ENCODE data around the gene PRKACA. TPM values are rescaled to one million over a fixed set of nuclear protein-coding genes. Genes with fewer than 3 reads are reported as not detected.

The PRKACA gene
- total RNA-seq, 2 donors from 2014 or later: 34.8 to 106 TPM

GRCh38 chr19:14096272-14096992, 21.1 kb downstream of the PRKACA start:
- no peak overlapping the region for H3K27ac ChIP-seq
- no peak for DNase-seq (ENCODE audit: low spot score)
- WGBS: 95% methylated on average over 11 of the region's 11 CpGs
- intact Hi-C loops (cut with DNase I): no loop called here
- no peaks in the 10 kb centered on the region for H3K27me3 ChIP-seq (replicated peaks; ENCODE audit: insufficient read depth)
- no peak overlapping the region for H3K4me3 ChIP-seq
- TF ChIP-seq CTCF (IDR thresholded peaks at IDR 0.05) (no peak), POLR2AphosphoS5 (IDR thresholded peaks at IDR 0.05) (no peak), POLR2A (IDR thresholded peaks at IDR 0.05) (no peak)
- H3K9me3 ChIP-seq: no peaks in the 10 kb centered on the region
- H3K36me3 ChIP-seq: peaks cover 0 to 10% of the 10 kb centered on the region in 2 donors
- no peaks in the 10 kb centered on the region for H3K4me1 ChIP-seq (replicated peaks)

- no peak overlapping the region for H3K27ac ChIP-seq
Measured at GRCh38 chr19:14094854-14095253, 22.7 kb downstream of the PRKACA start.

DNA sequence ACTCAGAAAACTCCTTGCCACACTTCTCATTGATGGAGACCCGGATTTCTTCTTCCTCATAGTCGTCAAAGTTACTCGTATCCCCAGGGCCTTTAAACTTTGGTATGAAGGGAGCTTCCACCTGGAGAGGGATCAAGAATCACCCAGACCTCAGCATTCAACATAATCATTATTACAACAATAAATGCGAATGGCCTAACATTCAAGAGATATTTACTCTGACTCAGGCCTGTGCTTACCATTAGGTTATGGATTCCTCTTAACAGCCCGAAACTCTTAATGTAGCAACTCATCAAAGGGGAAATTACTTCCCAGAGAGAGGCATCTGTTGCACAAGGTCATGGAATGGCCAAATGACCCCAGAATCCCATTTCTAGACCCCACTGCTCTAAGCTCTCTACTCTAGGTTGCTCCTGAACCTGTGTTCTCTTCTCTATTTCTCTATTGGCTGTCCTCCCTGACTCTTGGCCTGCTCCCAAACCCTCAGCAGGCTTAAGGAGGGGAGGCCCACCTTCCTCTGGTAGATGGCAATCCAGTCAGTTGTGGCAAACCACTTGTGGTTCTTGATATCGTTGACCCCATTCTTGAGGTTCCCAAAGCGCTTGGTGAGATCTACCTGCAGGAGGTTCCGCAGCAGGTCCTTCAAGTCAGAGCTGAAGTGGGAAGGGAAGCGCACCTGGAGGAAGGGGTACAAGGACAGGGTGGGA, 24.3 kb downstream of the PRKACA start:
- H3K27me3 ChIP-seq (replicated peaks; ENCODE audit: insufficient read depth): no peaks in the 10 kb centered on the region
- H3K9me3 ChIP-seq: no peaks in the 10 kb centered on the region
- H3K4me1 ChIP-seq (replicated peaks): no peaks in the 10 kb centered on the region
- no peak overlapping the region for H3K27ac ChIP-seq
- 99% methylated on average over 9 of the region's 9 CpGs for WGBS
- no peak for TF ChIP-seq POLR2A (IDR thresholded peaks at IDR 0.05)
- H3K4me3 ChIP-seq: no peak overlapping the region
- peaks cover 0 to 10% of the 10 kb centered on the region in 2 donors for H3K36me3 ChIP-seq
- DNase-seq (ENCODE audit: low spot score): no peak
- intact Hi-C loops (cut with DNase I): no loop called here

More at GRCh38 chr19:14094854-14095253, 22.7 kb downstream of the PRKACA start:
- intact Hi-C loops (cut with DNase I): no loop called here
- DNase-seq (ENCODE audit: low spot score): no peak
- H3K4me3 ChIP-seq: no peak overlapping the region
- TF ChIP-seq POLR2AphosphoS5 (IDR thresholded peaks at IDR 0.05): no peak
- TF ChIP-seq POLR2A (IDR thresholded peaks at IDR 0.05): no peak
- no peak for TF ChIP-seq CTCF (IDR thresholded peaks at IDR 0.05)
- 93% methylated on average over 7 of the region's 7 CpGs for WGBS
- H3K27me3 ChIP-seq (replicated peaks; ENCODE audit: insufficient read depth): no peaks in the 10 kb centered on the region
- H3K36me3 ChIP-seq: peaks cover 0 to 10% of the 10 kb centered on the region in 2 donors
- H3K9me3 ChIP-seq: no peaks in the 10 kb centered on the region
- no peaks in the 10 kb centered on the region for H3K4me1 ChIP-seq (replicated peaks)

DNA sequence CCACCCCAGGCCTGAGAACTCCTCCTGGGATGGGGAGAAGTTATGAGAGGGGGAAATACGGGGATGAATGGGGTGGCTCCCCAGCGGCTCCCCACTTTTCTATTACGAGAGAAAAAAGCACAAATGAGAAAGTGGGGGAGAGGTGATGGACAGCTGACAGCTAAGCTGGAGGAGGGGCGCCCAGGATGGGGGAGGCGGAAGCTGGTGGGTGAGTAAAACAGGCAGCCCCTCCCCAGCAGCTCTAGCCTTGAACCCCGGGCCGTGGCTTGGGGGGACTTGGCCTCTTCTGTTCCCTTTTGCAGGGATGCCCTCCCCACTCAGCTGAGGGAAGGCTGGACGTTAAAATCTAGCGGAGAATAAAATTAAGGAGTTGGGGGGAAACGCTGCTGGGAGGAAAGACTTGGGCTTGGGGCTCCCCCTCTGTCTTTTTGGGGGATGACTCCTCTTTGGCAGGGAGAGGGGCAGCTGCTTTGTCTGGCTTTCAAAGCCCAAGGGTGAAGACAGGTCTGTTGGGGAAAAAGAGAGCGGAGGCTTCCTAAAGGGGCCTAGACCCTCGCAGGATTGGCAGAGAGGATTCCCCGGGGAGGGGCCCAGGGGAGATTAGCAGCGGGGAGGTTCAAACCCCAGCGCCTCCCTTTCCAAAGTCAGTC, 25.6 kb downstream of the PRKACA start:
- Histone ChIP-seq H3K4me3 (peak overlapping the region; percentile 82 to 89), H3K9me3 (no peaks in the 10 kb centered on the region), H3K36me3 (peaks cover 0 to 4% of the 10 kb centered on the region in 2 donors), H3K4me1 (replicated peaks) (no peaks in the 10 kb centered on the region), H3K27me3 (replicated peaks; ENCODE audit: insufficient read depth) (no peaks in the 10 kb centered on the region), H3K27ac (peak overlapping the region; percentile 84 to 92)
- TF ChIP-seq POLR2A (IDR thresholded peaks at IDR 0.05) (no peak), POLR2AphosphoS5 (IDR thresholded peaks at IDR 0.05) (no peak), CTCF (IDR thresholded peaks at IDR 0.05) (no peak)
- DNase-seq (ENCODE audit: low spot score): no peak
- 20% methylated on average over 15 of the region's 15 CpGs for WGBS
- intact Hi-C loops (cut with DNase I): loop anchor here (2.0 kb wide), 1 partner anchor 25 kb away; the partner anchor contains the start of gene PRKACA

DNA sequence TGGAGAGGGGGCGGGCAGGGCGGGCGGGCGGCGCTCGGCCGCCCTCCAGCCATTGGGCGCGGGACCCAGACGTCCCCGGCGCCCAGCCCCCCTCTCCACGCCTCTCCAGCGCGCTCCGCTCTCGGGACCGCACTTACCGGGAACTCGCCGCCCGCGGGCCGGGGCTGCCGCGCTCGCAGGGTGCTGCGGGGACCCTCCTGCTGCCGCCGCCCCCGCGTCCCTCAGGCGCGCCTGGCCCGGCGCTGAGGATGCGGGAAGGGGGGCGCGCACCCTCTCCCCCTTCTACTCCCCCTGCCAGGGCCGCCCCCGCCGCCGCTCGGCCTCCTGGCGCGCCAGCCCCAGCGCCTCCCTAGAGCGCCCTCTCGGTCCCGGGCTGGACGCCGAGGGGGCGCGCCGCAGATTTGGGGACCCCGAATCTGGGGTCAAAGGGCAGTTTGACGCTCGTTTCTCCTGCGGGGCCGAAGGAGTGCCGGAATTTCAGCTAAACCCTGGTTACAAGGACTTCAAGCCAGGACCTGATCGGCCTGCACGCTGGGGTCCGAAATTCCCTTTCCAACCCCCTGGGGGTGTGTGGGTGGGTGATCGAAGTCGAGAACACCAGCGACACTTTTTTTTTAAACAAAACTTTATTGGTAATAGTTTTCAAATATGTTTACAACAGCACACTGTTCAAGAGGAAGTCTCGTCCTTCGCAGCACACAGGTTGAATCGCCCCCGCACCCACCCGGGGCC, 26.3 kb downstream of the PRKACA start:
- no peaks in the 10 kb centered on the region for H3K9me3 ChIP-seq
- intact Hi-C loops (cut with DNase I): loop anchor here (2.0 kb wide), 1 partner anchor 26 kb away; the partner anchor contains the start of gene PRKACA
- DNase-seq (ENCODE audit: low spot score): no peak
- no peaks in the 10 kb centered on the region for H3K4me1 ChIP-seq (replicated peaks)
- no peaks in the 10 kb centered on the region for H3K36me3 ChIP-seq
- 1% methylated on average over 38 of the region's 72 CpGs for WGBS
- no peaks in the 10 kb centered on the region for H3K27me3 ChIP-seq (replicated peaks; ENCODE audit: insufficient read depth)
- H3K27ac ChIP-seq: peak overlapping the region; percentile 84 to 92
- TF ChIP-seq CTCF (IDR thresholded peaks at IDR 0.05) (peak in 1 of 4 experiments; percentile 24), POLR2A (IDR thresholded peaks at IDR 0.05) (peak; percentile 87), POLR2AphosphoS5 (IDR thresholded peaks at IDR 0.05) (no peak)
- peak overlapping the region; percentile 82 to 89 for H3K4me3 ChIP-seq

Data from prostate gland (tissue), 2 donors.